GM12891 (cell line): Measurements from ENCODE around the gene CCDC33.

ENCODE experiments used
- POLR2A ChIP-seq: IDR thresholded peaks from 2 replicates; pipeline ENCODE4 v1.6.1; 2011; ENCODE audit warnings: low read depth, low read length, control low read depth
- POLR2AphosphoS5 ChIP-seq: IDR thresholded peaks from 2 replicates; pipeline ENCODE4 v1.6.1; 2011; ENCODE audit warnings: low read depth, low read length, control low read depth
- SPI1 ChIP-seq: IDR thresholded peaks from 2 replicates; pipeline ENCODE4 v1.6.1; 2011; ENCODE audit warnings: low read depth, low read length, control low read depth
- TAF1 ChIP-seq: IDR thresholded peaks from 2 replicates; pipeline ENCODE4 v1.6.1; 2011; ENCODE audit warnings: low read depth, low read length, control low read depth

GRCh38 chr15:74351670-74352069 is 115.5 kb downstream of the CCDC33 start:
- no peak for TF ChIP-seq POLR2AphosphoS5
- TF ChIP-seq POLR2A: no peak
- TF ChIP-seq TAF1: no peak
- TF ChIP-seq SPI1: no peak
